Neuronal stem cell (in vitro differentiated cells): ENCODE data around the gene EGLN3.

Source experiments
- DNase-seq: peaks from one replicate; pipeline ENCODE4 v3.0.0-alpha.2; 2013; ENCODE audit warnings: low spot score
- H2AFZ ChIP-seq: one replicate; pipeline ENCODE4 v1.6.1; 2013; ENCODE audit warnings: mild to moderate bottlenecking, low read length, inconsistent platforms
- H2AK5ac ChIP-seq: 2 replicates; pipeline ENCODE4 v1.6.1; 2013; ENCODE audit warnings: low read depth, mild to moderate bottlenecking, inconsistent platforms, low read length, moderate library complexity, mixed read lengths
- H2BK120ac ChIP-seq: 2 replicates; pipeline ENCODE4 v1.6.1; 2013; ENCODE audit warnings: low read depth, mild to moderate bottlenecking, inconsistent platforms, low read length, moderate library complexity, mixed read lengths
- H2BK12ac ChIP-seq: one replicate; pipeline ENCODE4 v1.6.1; 2013; ENCODE audit warnings: low read length, inconsistent platforms
- H2BK15ac ChIP-seq: 2 replicates; pipeline ENCODE4 v1.6.1; 2013; ENCODE audit warnings: mild to moderate bottlenecking, low read length, inconsistent platforms, mixed read lengths
- H2BK5ac ChIP-seq: one replicate; pipeline ENCODE4 v1.6.1; 2013; ENCODE audit warnings: inconsistent platforms, mild to moderate bottlenecking, low read length, moderate library complexity
- H3K14ac ChIP-seq: one replicate; pipeline ENCODE4 v1.6.1; 2013; ENCODE audit warnings: low read length, inconsistent platforms
- H3K18ac ChIP-seq: 2 replicates; pipeline ENCODE4 v1.6.1; 2013; ENCODE audit warnings: low read length, inconsistent platforms
- H3K23ac ChIP-seq: 2 replicates; pipeline ENCODE4 v1.6.1; 2013; ENCODE audit warnings: low read depth, mild to moderate bottlenecking, mixed read lengths, low read length, inconsistent platforms; ENCODE audit not compliant: poor library complexity
- H3K27ac ChIP-seq: replicated peaks from 3 replicates; pipeline ENCODE4 v1.5.1; 2013; ENCODE audit warnings: low read length, inconsistent platforms
- H3K27me3 ChIP-seq, 3 experiments: 2 replicates each; pipeline ENCODE4 v1.6.1; 2013; ENCODE audit warnings: low read length in 3 of 3, mild to moderate bottlenecking in 2 of 3, inconsistent platforms in 1 of 3, low read depth in 1 of 3, mixed read lengths in 1 of 3, moderate library complexity in 1 of 3; ENCODE audit not compliant: control insufficient read depth in 3 of 3, insufficient read depth in 3 of 3
- H3K36me3 ChIP-seq, 2 donors: replicated peaks in 1 of 2; 2 replicates each; pipeline ENCODE4 v1.6.1; 2013; ENCODE audit warnings: low read length in 2 of 2; ENCODE audit not compliant: control insufficient read depth in 2 of 2, insufficient read depth in 2 of 2
- H3K4ac ChIP-seq: 2 replicates; pipeline ENCODE4 v1.6.1; 2013; ENCODE audit warnings: inconsistent platforms, mild to moderate bottlenecking, low read length, moderate library complexity
- H3K4me1 ChIP-seq, 2 donors: 1 replicate in 1 of 2; 2 replicates in 1 of 2; pipeline ENCODE4 v1.6.1; 2013; ENCODE audit warnings: low read length in 2 of 2, low read depth in 1 of 2; ENCODE audit not compliant: control insufficient read depth in 2 of 2, insufficient read depth in 1 of 2
- H3K4me2 ChIP-seq: one replicate; pipeline ENCODE4 v1.6.1; 2013; ENCODE audit warnings: mild to moderate bottlenecking, low read length, inconsistent platforms; ENCODE audit not compliant: insufficient read depth, poor library complexity, severe bottlenecking
- H3K4me3 ChIP-seq, 2 donors: 2 replicates each; pipeline ENCODE4 v1.5.1; 2013; ENCODE audit warnings: low read length in 2 of 2, mild to moderate bottlenecking in 2 of 2, inconsistent platforms in 1 of 2, moderate library complexity in 1 of 2
- H3K79me1 ChIP-seq: one replicate; pipeline ENCODE4 v1.6.1; 2013; ENCODE audit warnings: low read depth, mild to moderate bottlenecking, inconsistent platforms, low read length, moderate library complexity
- H3K9ac ChIP-seq: one replicate; pipeline ENCODE4 v1.6.1; 2013; ENCODE audit warnings: mild to moderate bottlenecking, low read depth, low read length, inconsistent platforms; ENCODE audit not compliant: poor library complexity
- H3K9me3 ChIP-seq, 2 donors: replicated peaks in 1 of 2; 2 replicates each; pipeline versions ENCODE3 to v1.6.1; 2013; ENCODE audit warnings: low read length in 2 of 2, mild to moderate bottlenecking in 2 of 2, inconsistent platforms in 1 of 2, low read depth in 1 of 2, mixed read lengths in 1 of 2, moderate library complexity in 1 of 2; ENCODE audit not compliant: control insufficient read depth in 2 of 2, insufficient read depth in 1 of 2
- H4K8ac ChIP-seq: one replicate; pipeline ENCODE4 v1.6.1; 2013; ENCODE audit warnings: low read depth, mild to moderate bottlenecking, inconsistent platforms, low read length, moderate library complexity
- H4K91ac ChIP-seq: one replicate; pipeline ENCODE4 v1.6.1; 2013; ENCODE audit warnings: low read length, low read depth, mild to moderate bottlenecking, inconsistent platforms; ENCODE audit not compliant: poor library complexity
- WGBS, 2 donors: extraction: QIAGEN DNeasy Blood & Tissue Kit; methylation state at CpG; one replicate each; pipeline ENCODE4 v1.1.7; 2013; ENCODE audit warnings: missing lambda C conversion rate in 2 of 2, mixed read lengths in 1 of 2; ENCODE audit not compliant: insufficient read length in 2 of 2, insufficient replicate concordance in 1 of 2; ENCODE audit errors: extremely low coverage in 2 of 2; 5-methylcytosine and 5-hydroxymethylcytosine counted together

EGLN3 gene

DNA sequence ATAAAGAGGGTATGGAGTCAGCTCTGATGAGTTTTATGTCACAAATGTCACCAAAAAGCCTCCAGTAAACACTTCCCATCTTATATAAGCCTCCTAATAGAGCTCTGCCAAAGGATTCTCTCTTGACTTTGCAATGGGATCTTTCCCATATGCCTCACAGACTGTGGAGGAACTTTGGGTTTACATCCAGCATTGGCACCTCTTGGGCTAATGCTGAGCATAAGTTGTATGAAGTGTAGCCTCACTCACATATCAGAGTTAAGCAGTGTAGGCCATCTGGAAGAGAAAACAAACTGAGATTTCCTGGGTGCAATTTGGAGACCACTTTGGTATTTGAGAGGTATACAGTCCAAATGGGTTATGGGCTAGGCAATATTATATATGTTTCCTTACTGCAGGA lies 24.9 kb downstream of the EGLN3 start:
- Histone ChIP-seq H3K79me1 (no peaks in the 10 kb centered on the region), H3K4ac (no peak overlapping the region), H3K18ac (no peak overlapping the region), H2BK12ac (no peak overlapping the region), H4K91ac (no peak overlapping the region), H2AK5ac (no peak overlapping the region), H3K4me1 (peaks cover 0 to under 1% of the 10 kb centered on the region in 2 donors), H3K14ac (no peak overlapping the region), H3K4me2 (no peak overlapping the region), H3K27ac (no peak overlapping the region), H4K8ac (no peak overlapping the region), H2BK5ac (no peak overlapping the region), H2AFZ (no peak overlapping the region), H3K9me3 (no peaks in the 10 kb centered on the region), H3K4me3 (no peak overlapping the region), H3K9ac (no peak overlapping the region), H2BK120ac (no peak overlapping the region), H2BK15ac (no peak overlapping the region), H3K36me3 (peaks cover 0 to 4% of the 10 kb centered on the region in 2 donors), H3K27me3 (no peaks in the 10 kb centered on the region), H3K23ac (no peak overlapping the region)
- no peak for DNase-seq

DNA sequence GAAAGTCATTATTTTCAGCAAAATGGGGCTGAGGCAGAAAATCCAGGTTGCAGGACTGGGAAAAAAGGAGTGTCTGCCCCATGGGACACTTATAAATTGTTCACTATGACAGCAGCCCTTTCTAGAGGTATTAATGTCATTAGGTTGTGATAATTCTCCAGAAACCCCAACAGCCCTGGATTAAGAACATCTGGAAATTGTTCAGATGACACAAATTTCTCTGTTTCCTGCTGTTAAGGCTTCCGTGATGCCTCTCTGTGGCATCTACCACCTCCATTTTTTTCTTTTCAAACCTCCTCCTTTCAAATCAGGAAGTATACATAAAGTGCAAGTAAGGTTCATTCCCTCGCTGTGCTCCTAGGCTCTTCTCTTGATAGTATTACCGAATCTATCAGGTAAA lies 25.6 kb downstream of the EGLN3 start:
- H2BK120ac ChIP-seq: no peak overlapping the region
- no peak overlapping the region for H3K9ac ChIP-seq
- no peaks in the 10 kb centered on the region for H3K4me1 ChIP-seq
- H4K8ac ChIP-seq: no peak overlapping the region
- no peak overlapping the region for H3K4ac ChIP-seq
- H3K79me1 ChIP-seq: no peaks in the 10 kb centered on the region
- H3K18ac ChIP-seq: no peak overlapping the region
- H3K27me3 ChIP-seq: no peaks in the 10 kb centered on the region
- H2BK15ac ChIP-seq: no peak overlapping the region
- H3K36me3 ChIP-seq: peaks cover 0 to 4% of the 10 kb centered on the region in 2 donors
- H3K9me3 ChIP-seq: no peaks in the 10 kb centered on the region
- H4K91ac ChIP-seq: no peak overlapping the region
- WGBS, 2 donors: no CpG with 5 or more reads among the region's 3 CpGs
- no peak overlapping the region for H2AFZ ChIP-seq
- no peak for DNase-seq
- H3K23ac ChIP-seq: no peak overlapping the region
- no peak overlapping the region for H2BK5ac ChIP-seq
- H3K4me3 ChIP-seq: no peak overlapping the region
- no peak overlapping the region for H3K14ac ChIP-seq
- no peak overlapping the region for H2AK5ac ChIP-seq
- no peak overlapping the region for H2BK12ac ChIP-seq
- no peak overlapping the region for H3K27ac ChIP-seq
- no peak overlapping the region for H3K4me2 ChIP-seq

DNA sequence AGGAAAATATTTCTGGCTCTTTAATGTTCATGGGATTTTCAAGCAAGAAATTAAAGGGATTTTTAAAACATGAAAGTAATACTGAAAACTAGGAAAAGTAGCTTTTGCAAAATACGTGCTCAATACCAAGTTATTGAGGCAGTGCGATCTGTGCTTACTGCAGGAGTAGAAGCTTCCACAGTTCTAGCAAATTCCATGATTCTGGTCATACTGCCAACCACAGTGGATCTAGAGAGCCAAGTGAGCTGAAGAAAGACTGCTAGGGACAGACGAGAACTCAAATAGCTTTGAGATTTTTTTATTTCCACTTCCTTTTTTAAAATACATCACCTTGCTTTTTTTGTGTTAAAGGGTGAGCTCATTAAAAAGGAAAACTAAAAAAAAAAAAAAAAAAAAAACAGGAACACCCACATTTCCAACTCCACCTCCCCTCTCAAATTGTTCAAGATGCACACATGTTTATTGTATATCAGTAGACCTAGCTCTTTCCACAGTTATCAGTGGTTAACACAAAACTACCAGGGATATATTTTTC lies 26.2 kb downstream of the EGLN3 start:
- Histone ChIP-seq H3K27ac (no peak overlapping the region), H3K79me1 (no peaks in the 10 kb centered on the region), H2AK5ac (no peak overlapping the region), H3K27me3 (no peaks in the 10 kb centered on the region), H2BK15ac (no peak overlapping the region), H3K4me2 (no peak overlapping the region), H3K14ac (no peak overlapping the region), H4K8ac (no peak overlapping the region), H2AFZ (no peak overlapping the region), H3K23ac (no peak overlapping the region), H3K4me1 (no peaks in the 10 kb centered on the region), H4K91ac (no peak overlapping the region), H3K4ac (no peak overlapping the region), H2BK5ac (no peak overlapping the region), H3K36me3 (peaks cover 0 to 4% of the 10 kb centered on the region in 2 donors), H3K18ac (no peak overlapping the region), H3K9me3 (no peaks in the 10 kb centered on the region), H2BK120ac (no peak overlapping the region), H3K9ac (no peak overlapping the region), H3K4me3 (no peak overlapping the region), H2BK12ac (no peak overlapping the region)
- no peak for DNase-seq
- WGBS, 2 donors: no CpG with 5 or more reads among the region's 3 CpGs

DNA sequence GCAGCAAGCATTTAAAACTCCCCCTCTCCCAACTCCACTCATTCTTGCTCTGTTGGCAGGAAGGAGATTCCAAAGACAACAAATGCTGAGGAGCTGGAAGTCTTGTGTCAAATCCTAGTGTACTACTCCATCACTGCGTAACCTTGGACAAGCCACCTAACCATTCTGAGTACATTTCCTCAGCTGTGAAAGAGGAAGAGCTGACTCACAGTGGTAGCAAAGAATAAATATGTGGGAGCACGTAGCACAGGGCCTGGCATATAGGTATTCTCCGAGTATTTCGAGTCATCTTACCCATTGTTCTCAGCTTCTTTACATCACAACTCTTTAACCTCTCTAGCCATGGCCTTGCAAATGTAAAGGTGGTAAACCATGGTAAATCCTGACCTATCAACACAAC lies 28.7 kb downstream of the EGLN3 start:
- Histone ChIP-seq H3K36me3 (peaks cover 0 to 2% of the 10 kb centered on the region in 2 donors), H2BK5ac (no peak overlapping the region), H3K9ac (no peak overlapping the region), H3K4me3 (no peak overlapping the region), H3K18ac (no peak overlapping the region), H3K4me1 (no peaks in the 10 kb centered on the region), H3K27ac (no peak overlapping the region), H2AFZ (no peak overlapping the region), H3K4ac (no peak overlapping the region), H3K23ac (no peak overlapping the region), H4K91ac (no peak overlapping the region), H2BK12ac (no peak overlapping the region), H3K9me3 (no peaks in the 10 kb centered on the region), H3K27me3 (peaks cover 0 to 3% (median 0%) of the 10 kb centered on the region in 3 experiments), H3K79me1 (no peaks in the 10 kb centered on the region), H2BK120ac (no peak overlapping the region), H2AK5ac (no peak overlapping the region), H3K4me2 (no peak overlapping the region), H3K14ac (no peak overlapping the region), H2BK15ac (no peak overlapping the region), H4K8ac (no peak overlapping the region)
- DNase-seq: no peak
- WGBS, 2 donors: no CpG with 5 or more reads among the region's 4 CpGs
